ENCODE measurements around the gene CLEC1A. TPM values are rescaled to one million over a fixed set of nuclear protein-coding genes. Genes with fewer than 3 reads are reported as not detected.

CLEC1A gene
- total RNA-seq, 4 donors from 2014 or later: 2.6 to 22.6 (median 13.8) TPM

DNA sequence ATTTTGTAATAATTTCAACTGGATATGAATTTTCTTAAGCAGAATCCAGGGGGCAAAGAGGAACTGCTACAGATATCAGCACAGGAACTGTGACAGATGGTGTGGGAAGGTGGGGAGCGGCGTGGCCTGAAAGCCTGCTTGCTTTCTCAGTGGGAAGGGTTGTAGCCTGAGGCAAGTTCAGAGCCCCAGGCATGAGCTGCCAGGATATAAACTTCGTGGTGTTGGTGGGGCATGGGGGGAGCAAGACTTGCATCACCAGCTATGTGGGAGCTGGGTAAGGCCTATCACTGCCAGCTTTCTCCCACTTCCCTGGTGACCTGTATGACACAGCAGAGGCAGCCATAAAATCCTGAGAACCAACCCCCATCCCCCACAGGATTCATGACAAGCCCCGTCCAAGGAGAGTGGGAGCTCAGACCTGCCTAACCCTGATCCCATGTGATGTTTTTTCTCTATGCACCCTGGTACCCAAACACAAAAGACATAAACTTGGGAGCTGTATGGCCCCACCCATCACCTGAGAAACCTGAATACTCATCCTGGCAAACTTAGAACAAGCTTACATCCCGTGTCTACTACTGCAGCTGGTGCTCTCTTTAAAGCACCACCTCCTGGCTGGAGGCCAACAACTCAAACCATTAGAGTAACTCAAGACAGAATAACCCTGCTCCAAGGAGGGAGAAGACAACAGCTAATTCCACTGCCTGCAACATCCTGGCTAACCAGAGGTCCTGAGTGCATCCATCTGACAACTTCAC lies 16.5 kb downstream of the CLEC1A start:
- peaks cover 0 to 4% of the 10 kb centered on the region in 2 donors for H3K9me3 ChIP-seq
- no peaks in the 10 kb centered on the region for H3K36me3 ChIP-seq
- no peak for DNase-seq
- H3K4me1 ChIP-seq: no peaks in the 10 kb centered on the region
- TF ChIP-seq POLR2A (IDR thresholded peaks at IDR 0.05): no peak
- TF ChIP-seq, protein P1, sequence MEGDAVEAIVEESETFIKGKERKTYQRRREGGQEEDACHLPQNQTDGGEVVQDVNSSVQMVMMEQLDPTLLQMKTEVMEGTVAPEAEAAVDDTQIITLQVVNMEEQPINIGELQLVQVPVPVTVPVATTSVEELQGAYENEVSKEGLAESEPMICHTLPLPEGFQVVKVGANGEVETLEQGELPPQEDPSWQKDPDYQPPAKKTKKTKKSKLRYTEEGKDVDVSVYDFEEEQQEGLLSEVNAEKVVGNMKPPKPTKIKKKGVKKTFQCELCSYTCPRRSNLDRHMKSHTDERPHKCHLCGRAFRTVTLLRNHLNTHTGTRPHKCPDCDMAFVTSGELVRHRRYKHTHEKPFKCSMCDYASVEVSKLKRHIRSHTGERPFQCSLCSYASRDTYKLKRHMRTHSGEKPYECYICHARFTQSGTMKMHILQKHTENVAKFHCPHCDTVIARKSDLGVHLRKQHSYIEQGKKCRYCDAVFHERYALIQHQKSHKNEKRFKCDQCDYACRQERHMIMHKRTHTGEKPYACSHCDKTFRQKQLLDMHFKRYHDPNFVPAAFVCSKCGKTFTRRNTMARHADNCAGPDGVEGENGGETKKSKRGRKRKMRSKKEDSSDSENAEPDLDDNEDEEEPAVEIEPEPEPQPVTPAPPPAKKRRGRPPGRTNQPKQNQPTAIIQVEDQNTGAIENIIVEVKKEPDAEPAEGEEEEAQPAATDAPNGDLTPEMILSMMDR (IDR thresholded peaks at IDR 0.05): no peak
- H3K27me3 ChIP-seq: no peaks in the 10 kb centered on the region
- intact Hi-C loops (cut with DNase I; ENCODE audit: low total_unique reads): no loop called here
- no peak overlapping the region for H3K27ac ChIP-seq
- H3K4me3 ChIP-seq: no peak overlapping the region

DNA sequence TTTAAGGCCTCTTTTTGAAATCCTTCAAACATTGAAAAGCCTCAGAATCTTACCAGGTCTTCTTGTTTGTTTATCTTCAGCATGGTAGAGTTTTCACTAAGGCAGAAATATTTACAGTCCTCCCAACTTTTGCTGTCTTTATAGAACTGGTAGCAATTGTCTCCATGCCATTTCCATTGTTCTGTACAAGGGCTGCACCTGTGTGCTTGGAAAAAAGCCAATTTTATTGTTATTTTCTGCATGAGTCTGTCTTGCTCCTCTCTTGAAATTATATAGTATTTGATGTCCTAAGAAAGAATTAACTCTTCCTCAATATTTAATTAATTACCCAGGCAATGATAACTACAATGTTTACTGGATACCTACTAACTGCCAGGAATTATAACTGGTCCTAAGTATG lies 23.3 kb downstream of the CLEC1A start:
- H3K36me3 ChIP-seq: no peaks in the 10 kb centered on the region
- intact Hi-C loops (cut with DNase I; ENCODE audit: low total_unique reads): no loop called here

DNA sequence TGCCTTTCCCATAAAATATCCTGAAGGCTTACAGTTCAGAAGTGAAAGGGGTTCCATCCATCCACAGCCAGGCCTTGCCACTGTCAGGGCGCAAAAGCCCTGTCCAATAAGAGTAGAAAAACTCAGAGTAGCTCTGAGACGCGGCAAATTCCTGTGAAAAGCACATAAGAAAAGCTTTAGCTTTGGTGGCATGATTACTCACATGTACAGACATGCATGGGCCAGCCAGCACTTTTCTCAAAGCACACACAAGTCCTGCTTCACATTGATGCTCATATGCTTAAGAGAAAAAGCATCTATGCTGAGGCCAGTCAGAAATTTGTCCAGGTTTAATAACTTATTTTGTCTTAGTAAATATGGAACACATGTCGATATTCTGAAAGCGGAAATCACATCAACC lies 25.5 kb downstream of the CLEC1A start:
- Histone ChIP-seq H3K4me1 (no peaks in the 10 kb centered on the region), H3K27me3 (no peaks in the 10 kb centered on the region), H3K9me3 (no peaks in the 10 kb centered on the region), H3K4me3 (no peak overlapping the region), H3K36me3 (no peaks in the 10 kb centered on the region), H3K27ac (no peak overlapping the region)
- intact Hi-C loops (cut with DNase I; ENCODE audit: low total_unique reads): no loop called here
- no peak for DNase-seq
- TF ChIP-seq, protein P1 (IDR thresholded peaks at IDR 0.05): no peak
- TF ChIP-seq POLR2A (IDR thresholded peaks at IDR 0.05): no peak

More for the DNA sequence above, 23.3 kb downstream of the CLEC1A start:
- no peaks in the 10 kb centered on the region for H3K27me3 ChIP-seq
- H3K27ac ChIP-seq: peak overlapping the region in 1 of 2 donors; percentile 12
- no peak overlapping the region for H3K4me3 ChIP-seq
- no peak for DNase-seq
- TF ChIP-seq, protein P1 (IDR thresholded peaks at IDR 0.05): no peak
- TF ChIP-seq POLR2A (IDR thresholded peaks at IDR 0.05): no peak
- H3K4me1 ChIP-seq: no peaks in the 10 kb centered on the region
- no peaks in the 10 kb centered on the region for H3K9me3 ChIP-seq

GRCh38 chr12:10072131-10072530 lies 26.7 kb downstream of the CLEC1A start:
- Histone ChIP-seq H3K4me1 (no peaks in the 10 kb centered on the region), H3K4me3 (no peak overlapping the region), H3K36me3 (no peaks in the 10 kb centered on the region), H3K27ac (no peak overlapping the region), H3K9me3 (no peaks in the 10 kb centered on the region), H3K27me3 (no peaks in the 10 kb centered on the region)
- DNase-seq: no peak
- no peak for TF ChIP-seq POLR2A (IDR thresholded peaks at IDR 0.05)
- TF ChIP-seq, protein P1 (IDR thresholded peaks at IDR 0.05): no peak
- intact Hi-C loops (cut with DNase I; ENCODE audit: low total_unique reads): no loop called here

- Histone ChIP-seq H3K4me3 (no peak overlapping the region), H3K4me1 (no peaks in the 10 kb centered on the region), H3K27me3 (no peaks in the 10 kb centered on the region), H3K27ac (peak overlapping the region in 1 of 2 donors; percentile 87), H3K9me3 (no peaks in the 10 kb centered on the region), H3K36me3 (no peaks in the 10 kb centered on the region)
- intact Hi-C loops (cut with DNase I; ENCODE audit: low total_unique reads): no loop called here
- TF ChIP-seq POLR2A (IDR thresholded peaks at IDR 0.05): no peak
- TF ChIP-seq, protein P1 (IDR thresholded peaks at IDR 0.05): no peak
- DNase-seq: no peak
Observed at GRCh38 chr12:10070380-10070779, 28.4 kb downstream of the CLEC1A start.

Data from uterus (tissue), 4 donors.